ENCODE data around the gene DNHD1.

Gene DNHD1

DNA sequence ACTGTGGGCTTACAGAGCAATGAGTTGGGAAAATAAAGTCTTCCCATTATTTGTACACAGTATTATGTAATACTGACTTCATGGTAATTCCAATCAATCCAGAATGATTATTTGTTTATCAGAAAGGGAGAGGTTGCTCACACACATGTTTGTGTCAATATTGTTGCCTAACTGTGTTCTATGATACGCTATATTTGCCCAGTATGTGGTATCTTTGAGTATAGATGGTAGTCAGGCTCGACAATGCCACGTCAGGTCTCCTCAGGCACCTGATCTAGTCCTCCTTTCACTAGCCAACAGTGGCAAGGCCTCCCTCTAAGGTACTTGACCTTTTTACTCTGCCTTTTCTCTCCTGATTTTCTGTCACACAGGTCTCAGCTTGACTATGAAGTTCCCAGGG lies 5.3 kb downstream of the DNHD1 start:
- no peak overlapping the region for H3K9ac ChIP-seq (ENCODE audit: low read depth, low read length, poor library complexity, severe bottlenecking)
- H3K79me2 ChIP-seq (ENCODE audit: insufficient read depth, low read length), result no peaks in the 10 kb centered on the region
- H4K20me1 ChIP-seq (ENCODE audit: insufficient read depth, low read length, poor library complexity, severe bottlenecking), result no peaks in the 10 kb centered on the region
- H3K27me3 ChIP-seq (ENCODE audit: insufficient read depth, low read length, poor library complexity, severe bottlenecking), result no peaks in the 10 kb centered on the region
- H3K9me3 ChIP-seq (ENCODE audit: insufficient read depth, low read depth, low read length), result no peaks in the 10 kb centered on the region
- no peak overlapping the region for H3K4me3 ChIP-seq (ENCODE audit: low read length, poor library complexity, severe bottlenecking)
- no peak overlapping the region for H3K4me2 ChIP-seq (ENCODE audit: low read depth, low read length, poor library complexity, severe bottlenecking)
- no peaks in the 10 kb centered on the region for H3K36me3 ChIP-seq (ENCODE audit: insufficient read depth, low read length)
- H3F3A ChIP-seq (ENCODE audit: low read depth), result no peaks in the 10 kb centered on the region
- H3K4me1 ChIP-seq (ENCODE audit: insufficient read depth, low read length, poor library complexity, severe bottlenecking), result no peaks in the 10 kb centered on the region
- no peaks in the 10 kb centered on the region for H3K9me2 ChIP-seq (replicated peaks; ENCODE audit: low read depth, low read length)
- H2AFZ ChIP-seq (ENCODE audit: low read length), result no peak overlapping the region
- TF ChIP-seq CTCF (conservative IDR thresholded peaks at IDR 0.05; ENCODE audit: low read length) (no peak), EZH2phosphoT487 (IDR thresholded peaks at IDR 0.05; ENCODE audit: borderline replicate concordance) (no peak)

- H3K4me3 ChIP-seq (ENCODE audit: low read length, poor library complexity, severe bottlenecking), result no peak overlapping the region
- no peaks in the 10 kb centered on the region for H3K9me2 ChIP-seq (replicated peaks; ENCODE audit: low read depth, low read length)
- no peaks in the 10 kb centered on the region for H3K79me2 ChIP-seq (ENCODE audit: insufficient read depth, low read length)
- no peak overlapping the region for H2AFZ ChIP-seq (ENCODE audit: low read length)
- H3K36me3 ChIP-seq (ENCODE audit: insufficient read depth, low read length), result no peaks in the 10 kb centered on the region
- H3K4me1 ChIP-seq (ENCODE audit: insufficient read depth, low read length, poor library complexity, severe bottlenecking), result no peaks in the 10 kb centered on the region
- H3F3A ChIP-seq (ENCODE audit: low read depth), result no peaks in the 10 kb centered on the region
- H4K20me1 ChIP-seq (ENCODE audit: insufficient read depth, low read length, poor library complexity, severe bottlenecking), result no peaks in the 10 kb centered on the region
- no peaks in the 10 kb centered on the region for H3K9me3 ChIP-seq (ENCODE audit: insufficient read depth, low read depth, low read length)
- TF ChIP-seq EZH2phosphoT487 (IDR thresholded peaks at IDR 0.05; ENCODE audit: borderline replicate concordance) (no peak), CTCF (conservative IDR thresholded peaks at IDR 0.05; ENCODE audit: low read length) (no peak)
- no peaks in the 10 kb centered on the region for H3K27me3 ChIP-seq (ENCODE audit: insufficient read depth, low read length, poor library complexity, severe bottlenecking)
- H3K4me2 ChIP-seq (ENCODE audit: low read depth, low read length, poor library complexity, severe bottlenecking), result no peak overlapping the region
- no peak overlapping the region for H3K9ac ChIP-seq (ENCODE audit: low read depth, low read length, poor library complexity, severe bottlenecking)
These were observed 7.1 kb downstream of the DNHD1 start for GRCh38 chr11:6504166-6504565.

DNA sequence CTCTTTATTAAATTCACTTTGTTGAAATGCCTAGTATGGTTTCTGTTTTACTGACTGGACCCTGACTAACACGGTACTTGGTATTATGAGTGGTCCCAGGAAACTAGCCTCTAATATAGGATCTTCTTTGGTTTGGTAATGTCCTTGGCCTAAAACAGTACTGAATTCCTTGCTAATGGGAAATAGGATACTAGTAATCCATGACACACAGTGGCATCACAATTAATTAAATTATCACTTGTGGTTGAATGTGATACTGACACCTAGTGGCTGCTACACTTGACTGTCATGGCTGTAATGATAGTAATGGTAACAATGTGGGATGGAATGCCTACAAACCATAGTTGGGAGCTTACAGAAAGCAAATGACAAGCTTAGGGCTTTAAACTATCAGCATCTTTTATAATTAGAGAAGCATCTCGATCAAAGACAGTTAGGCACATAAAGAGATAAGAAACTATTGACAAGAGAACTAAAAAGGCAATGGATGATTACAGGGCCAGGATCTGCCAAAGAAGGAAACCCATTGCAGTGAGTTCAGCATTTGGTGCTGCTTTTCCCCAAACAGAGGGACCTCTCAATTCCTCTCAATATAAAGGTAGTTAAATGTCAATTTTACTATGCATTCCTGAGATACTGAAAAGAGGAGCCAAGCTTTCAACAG lies 8.6 kb downstream of the DNHD1 start:
- no peaks in the 10 kb centered on the region for H3K36me3 ChIP-seq (ENCODE audit: insufficient read depth, low read length)
- no peaks in the 10 kb centered on the region for H3F3A ChIP-seq (ENCODE audit: low read depth)
- no peaks in the 10 kb centered on the region for H3K4me1 ChIP-seq (ENCODE audit: insufficient read depth, low read length, poor library complexity, severe bottlenecking)
- H3K9me2 ChIP-seq (replicated peaks; ENCODE audit: low read depth, low read length), result no peaks in the 10 kb centered on the region
- no peak overlapping the region for H3K9ac ChIP-seq (ENCODE audit: low read depth, low read length, poor library complexity, severe bottlenecking)
- TF ChIP-seq EZH2phosphoT487 (IDR thresholded peaks at IDR 0.05; ENCODE audit: borderline replicate concordance) (no peak), CTCF (conservative IDR thresholded peaks at IDR 0.05; ENCODE audit: low read length) (peak; percentile 92)
- no peak overlapping the region for H3K4me3 ChIP-seq (ENCODE audit: low read length, poor library complexity, severe bottlenecking)
- H3K79me2 ChIP-seq (ENCODE audit: insufficient read depth, low read length), result no peaks in the 10 kb centered on the region
- no peak overlapping the region for H2AFZ ChIP-seq (ENCODE audit: low read length)
- H3K27me3 ChIP-seq (ENCODE audit: insufficient read depth, low read length, poor library complexity, severe bottlenecking), result no peaks in the 10 kb centered on the region
- H3K9me3 ChIP-seq (ENCODE audit: insufficient read depth, low read depth, low read length), result no peaks in the 10 kb centered on the region
- H4K20me1 ChIP-seq (ENCODE audit: insufficient read depth, low read length, poor library complexity, severe bottlenecking), result no peaks in the 10 kb centered on the region
- no peak overlapping the region for H3K4me2 ChIP-seq (ENCODE audit: low read depth, low read length, poor library complexity, severe bottlenecking)

All from Loucy (cell line).